H1 (cell line): ENCODE results near the gene BCAS1. TPM values are rescaled to one million over a fixed set of nuclear protein-coding genes. Genes with fewer than 3 reads are reported as not detected.

ENCODE experiments used
- ATF3 ChIP-seq: IDR thresholded peaks from 2 replicates; pipeline ENCODE4 v1.6.1; 2011; ENCODE audit warnings: low read depth, mild to moderate bottlenecking, low read length; ENCODE audit not compliant: insufficient read depth
- CEBPB ChIP-seq: IDR thresholded peaks from 2 replicates; pipeline ENCODE4 v1.6.1; 2012; ENCODE audit warnings: low read depth, low read length
- E2F6 ChIP-seq: IDR thresholded peaks from 2 replicates; pipeline ENCODE4 v1.6.1; 2012; ENCODE audit warnings: inconsistent platforms
- KDM4A ChIP-seq: IDR thresholded peaks from one replicate; pipeline ENCODE4 v1.7.1; 2012; ENCODE audit warnings: low read depth, mild to moderate bottlenecking, moderate library complexity, low read length, inconsistent platforms; ENCODE audit not compliant: severe bottlenecking
- RNF2 ChIP-seq: fragments of 200-900, 300-1000 bp; sonication (generic); IDR thresholded peaks from 2 replicates; pipeline ENCODE4 v1.7.1; 2016; ENCODE audit warnings: borderline replicate concordance, low read depth, mild to moderate bottlenecking, antibody characterized with exemption, low read length; ENCODE audit not compliant: poor library complexity, severe bottlenecking; ENCODE audit errors: missing control alignments
- SRF ChIP-seq: IDR thresholded peaks from 2 replicates; pipeline ENCODE4 v1.6.1; 2011; ENCODE audit warnings: mild to moderate bottlenecking, low read depth, low read length, moderate library complexity
- polyA plus RNA-seq, 7 experiments: library from polyadenylated mRNA; depleted of rRNA in 3 of 7; stranded (reverse) in 5 of 7; unstranded in 2 of 7; fragments of >200 nt in 5 of 7; fragments of 200-250 nt in 2 of 7; gene quantifications; 1 replicate in 5 of 7; 2 replicates in 1 of 7; 4 replicates in 1 of 7; pipeline versions ENCODE4 v1.2.1 to v1.2.3, GENCODE V29; 2011 to 2013; ENCODE audit warnings: missing spikeins in 2 of 7, mixed read lengths in 2 of 7
- total RNA-seq: library from RNA; stranded (reverse); fragmentation: NEBNext Ultra II Directional; extraction: Animal tissue kit (Norgen Biotek cat#: 25700); gene quantifications from 2 replicates; pipeline ENCODE4 v1.2.1, GENCODE V29; 2021

The BCAS1 gene
- total and polyA plus RNA-seq, 2 of the 8 experiments (the other 6 are each of a cell fraction or from before 2014, with no cell fraction given): 0.06 to 0.19 TPM

GRCh38 chr20:54104781-54105180 lies 34.4 kb upstream of the BCAS1 start (continued):
- TF ChIP-seq KDM4A: no peak
- TF ChIP-seq CEBPB: no peak
- no peak for TF ChIP-seq ATF3
- no peak for TF ChIP-seq SRF
- TF ChIP-seq E2F6: no peak
- TF ChIP-seq RNF2: no peak
